ENCODE data around the gene FAM118B.

Gene FAM118B

DNA sequence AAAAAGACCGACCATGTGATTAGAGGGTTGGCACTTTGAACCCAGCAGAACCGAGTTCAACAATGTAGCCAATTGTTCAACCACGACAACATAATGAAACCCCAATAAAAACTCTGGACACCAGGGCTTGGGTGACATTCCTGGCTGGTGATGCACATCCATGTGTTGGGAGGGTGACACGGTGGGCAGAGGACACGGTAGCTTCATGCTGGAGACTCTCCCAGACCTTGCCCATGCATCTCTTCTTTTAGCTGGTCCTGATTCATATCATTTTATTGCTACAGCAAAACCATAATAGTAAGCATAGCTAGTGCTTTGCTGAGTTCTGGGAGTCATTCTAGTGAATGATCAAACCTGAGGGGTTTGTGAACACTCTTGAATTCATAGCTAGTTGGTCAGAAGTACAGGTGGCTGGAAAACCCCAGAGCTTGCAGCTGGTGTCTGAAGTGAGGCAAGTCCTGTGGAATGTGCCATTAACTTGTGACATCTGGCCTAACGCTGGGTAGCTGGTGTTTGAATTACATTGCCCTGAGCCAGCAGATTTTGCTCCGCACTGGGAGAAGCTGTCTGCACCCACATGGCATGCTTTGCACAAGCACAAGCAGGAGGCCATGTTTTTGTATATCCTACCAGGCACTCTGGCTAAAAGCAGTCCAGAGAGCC is 14.2 kb upstream of the FAM118B start:
- Mint-ChIP-seq H3K4me3 (no peak overlapping the region), H3K4me1 (no peaks in the 10 kb centered on the region), H3K9me3 (peaks cover 6 to 9% of the 10 kb centered on the region in 2 donors), H3K27me3 (no peaks in the 10 kb centered on the region), H3K27ac (no peak overlapping the region)
- DNase-seq (no peak), ATAC-seq (no peak)

DNA sequence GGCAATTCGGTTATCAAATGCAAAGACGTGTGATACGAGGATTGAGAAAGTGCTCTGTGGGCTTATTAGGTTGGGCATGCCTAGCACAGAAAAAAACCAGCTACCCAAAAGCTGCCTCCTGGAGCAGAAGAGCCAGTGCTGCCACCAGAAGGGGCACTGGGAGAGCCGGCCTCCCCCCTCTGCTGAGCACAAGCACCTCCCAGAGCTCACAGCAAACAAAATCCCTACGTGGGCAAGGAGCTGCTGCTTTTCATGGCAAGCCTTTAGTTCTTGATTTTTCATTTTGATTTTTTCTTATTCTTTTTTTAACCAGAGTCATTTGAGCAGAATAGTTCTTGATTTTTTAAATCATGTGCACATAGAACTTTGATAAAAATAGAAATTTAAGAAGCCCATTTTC is 12.9 kb upstream of the FAM118B start:
- Mint-ChIP-seq H3K27me3 (no peaks in the 10 kb centered on the region), H3K4me3 (no peak overlapping the region), H3K9me3 (peaks cover 6 to 9% of the 10 kb centered on the region in 2 donors), H3K4me1 (no peaks in the 10 kb centered on the region), H3K27ac (no peak overlapping the region)
- ATAC-seq (no peak), DNase-seq (no peak)

DNA sequence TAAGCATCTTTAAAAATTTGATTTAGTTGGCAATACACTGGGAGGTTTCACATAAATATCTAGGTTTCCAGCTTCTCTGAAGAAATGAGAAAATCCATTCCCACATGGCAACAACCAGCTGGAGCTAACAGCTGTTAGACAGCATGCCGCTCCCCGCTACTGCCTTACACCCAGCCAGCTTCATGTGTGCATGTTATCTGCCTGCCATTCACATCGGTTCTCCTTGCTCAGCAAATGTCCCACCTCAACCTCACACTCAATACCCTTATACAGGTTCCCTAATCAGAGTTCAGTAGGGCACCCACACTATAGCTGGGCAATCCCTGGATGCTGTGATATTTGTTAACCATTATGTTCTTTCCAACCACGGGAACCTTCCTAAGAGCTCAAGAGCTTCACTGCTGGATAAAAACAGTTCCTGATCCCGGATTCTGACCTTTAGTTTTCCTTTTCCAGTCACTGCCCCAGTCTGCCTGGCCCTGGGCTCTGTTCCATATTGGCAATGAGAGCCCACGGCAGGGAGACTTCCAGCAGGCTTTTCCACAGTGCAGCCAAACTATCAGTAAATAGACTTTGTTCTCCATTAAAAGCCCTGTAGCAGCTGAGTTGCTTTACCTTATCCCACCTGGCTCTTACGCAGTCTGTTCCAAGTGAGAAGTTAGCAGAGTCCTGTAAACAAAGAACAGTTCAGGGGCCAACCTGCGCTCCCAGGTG is 8.8 kb upstream of the FAM118B start:
- no peak overlapping the region for H3K27ac Mint-ChIP-seq
- no peaks in the 10 kb centered on the region for H3K27me3 Mint-ChIP-seq
- no peaks in the 10 kb centered on the region for H3K4me1 Mint-ChIP-seq
- DNase-seq (no peak), ATAC-seq (no peak)
- no peak overlapping the region for H3K4me3 Mint-ChIP-seq
- H3K9me3 Mint-ChIP-seq, result peaks cover 6 to 7% of the 10 kb centered on the region in 2 donors

DNA sequence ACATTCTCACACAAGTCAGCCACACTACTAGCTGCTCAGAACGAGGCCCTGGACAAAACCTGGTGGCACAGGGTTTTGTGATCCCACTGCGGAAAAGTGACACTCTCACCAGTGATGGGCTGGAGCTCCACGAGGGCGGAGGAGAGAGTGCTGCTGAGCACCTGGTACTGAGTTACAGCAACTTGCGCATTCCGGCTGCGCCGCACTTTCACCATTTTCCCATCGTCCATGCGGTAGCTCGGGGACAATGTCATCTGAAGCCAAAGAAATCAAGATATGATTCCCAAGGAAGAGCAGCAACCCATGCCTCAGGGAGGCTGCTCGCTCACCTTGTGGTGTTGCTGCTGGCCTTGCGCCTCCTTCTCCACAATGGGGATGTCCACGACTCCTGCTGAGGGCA is 6.2 kb upstream of the FAM118B start:
- peak overlapping the region in 1 of 2 donors; percentile 74 for H3K27ac Mint-ChIP-seq
- H3K4me3 Mint-ChIP-seq, result no peak overlapping the region
- H3K27me3 Mint-ChIP-seq, result no peaks in the 10 kb centered on the region
- no peak for ATAC-seq
- DNase-seq, result no peak
- H3K4me1 Mint-ChIP-seq, result peaks cover 12% of the 10 kb centered on the region
- no peaks in the 10 kb centered on the region for H3K9me3 Mint-ChIP-seq

DNA sequence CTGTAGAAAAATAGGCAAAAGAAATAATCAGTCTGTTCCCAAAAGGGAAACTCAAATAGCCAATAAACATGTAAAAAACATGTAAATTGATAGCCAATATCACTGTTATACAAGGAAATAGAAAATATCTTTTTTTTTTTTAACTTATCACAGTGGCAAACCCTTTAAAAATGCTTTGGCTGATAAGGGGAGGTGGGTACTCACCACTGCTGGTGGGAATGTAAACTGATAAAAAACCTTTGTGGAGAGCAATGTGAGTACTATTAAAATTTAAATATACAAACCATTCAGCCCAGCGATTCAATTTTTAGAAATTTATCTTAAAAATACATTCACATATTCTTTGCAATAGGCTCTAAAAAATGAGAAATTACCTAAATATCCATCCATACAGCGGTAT is 3.7 kb upstream of the FAM118B start:
- Mint-ChIP-seq H3K4me1 (peaks cover 28% of the 10 kb centered on the region), H3K27ac (no peak overlapping the region), H3K27me3 (no peaks in the 10 kb centered on the region), H3K4me3 (no peak overlapping the region), H3K9me3 (no peaks in the 10 kb centered on the region)
- DNase-seq (no peak), ATAC-seq (no peak)

DNA sequence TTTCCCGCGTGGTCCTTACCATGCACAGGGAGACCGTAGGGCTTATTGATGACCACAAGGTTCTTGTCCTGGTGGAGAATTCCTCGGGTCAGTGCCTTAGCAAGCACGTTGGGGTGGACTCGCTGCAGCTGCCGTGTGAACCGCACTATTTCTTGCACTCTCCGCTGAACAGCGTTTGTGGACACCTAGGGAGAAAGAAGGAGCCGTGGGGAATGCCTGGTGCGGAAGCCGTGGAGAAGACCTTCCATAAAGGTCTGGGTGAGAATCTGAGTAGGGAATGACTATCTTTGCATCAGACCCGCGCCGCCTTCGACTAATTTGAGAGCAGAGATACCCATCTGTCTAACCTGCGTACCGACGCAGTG is 729 bp upstream of the FAM118B start:
- H3K27me3 Mint-ChIP-seq, result no peaks in the 10 kb centered on the region
- ATAC-seq (no peak), DNase-seq (peak in 1 of 2 donors; percentile 9)
- H3K4me3 Mint-ChIP-seq, result peak overlapping the region; percentile 94 to 99
- peak overlapping the region; percentile 99 for H3K27ac Mint-ChIP-seq
- H3K9me3 Mint-ChIP-seq, result no peaks in the 10 kb centered on the region
- H3K4me1 Mint-ChIP-seq, result peaks cover 35% of the 10 kb centered on the region

DNA sequence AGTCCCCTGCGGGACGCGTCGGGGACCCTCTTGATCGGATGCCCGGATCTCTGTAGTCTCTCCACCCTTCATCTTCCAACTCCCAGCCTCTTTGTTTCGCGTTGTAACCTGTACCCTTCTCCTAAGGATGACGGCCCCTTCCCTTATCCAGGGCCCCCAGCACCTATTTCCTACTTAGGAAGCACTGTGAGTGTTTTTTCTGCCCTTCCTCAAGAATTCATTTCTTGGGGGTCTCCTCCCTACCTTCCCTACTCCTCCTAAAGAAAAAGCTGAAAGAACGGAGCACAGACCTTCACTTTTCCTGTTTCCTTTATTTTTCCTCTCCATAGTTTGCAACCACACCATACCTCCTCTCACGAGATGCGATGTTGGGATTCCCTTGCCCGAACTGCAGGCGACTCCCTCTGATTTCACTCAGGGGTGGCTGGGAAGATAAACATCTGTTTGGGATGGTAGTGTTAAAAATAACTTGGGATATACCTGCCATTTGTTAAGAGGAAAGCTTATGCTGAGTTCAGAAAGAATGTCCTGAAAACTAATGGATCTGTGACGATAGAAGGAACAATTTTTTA is 593 bp downstream of the FAM118B start:
- Mint-ChIP-seq H3K9me3 (no peaks in the 10 kb centered on the region), H3K27ac (peak overlapping the region; percentile 99), H3K4me3 (peak overlapping the region; percentile 94 to 99), H3K4me1 (peaks cover 44% of the 10 kb centered on the region), H3K27me3 (no peaks in the 10 kb centered on the region)
- DNase-seq, result no peak
- ATAC-seq, result no peak

DNA sequence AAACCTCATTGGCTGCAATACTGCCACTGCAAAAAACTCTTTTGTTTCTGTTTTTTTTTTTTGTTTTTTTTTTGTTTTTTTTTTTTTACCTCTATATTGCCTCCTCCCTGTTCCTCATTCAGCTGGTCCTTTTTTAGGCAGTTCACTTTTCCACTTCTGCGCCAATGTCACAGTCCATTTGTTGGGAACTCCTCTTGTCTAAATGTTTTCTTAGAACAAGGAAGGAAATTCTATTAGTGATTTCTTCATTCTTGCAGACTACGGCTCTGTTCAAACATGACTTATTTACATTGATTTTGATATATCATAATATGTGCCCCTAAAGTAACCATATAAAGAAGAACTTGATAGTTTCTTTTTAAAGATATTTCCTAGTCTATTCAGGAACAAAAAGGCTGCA is 2.9 kb downstream of the FAM118B start:
- H3K27ac Mint-ChIP-seq, result no peak overlapping the region
- H3K4me1 Mint-ChIP-seq, result peaks cover 53% of the 10 kb centered on the region
- no peak overlapping the region for H3K4me3 Mint-ChIP-seq
- ATAC-seq (no peak), DNase-seq (no peak)
- no peaks in the 10 kb centered on the region for H3K9me3 Mint-ChIP-seq
- H3K27me3 Mint-ChIP-seq, result no peaks in the 10 kb centered on the region

DNA sequence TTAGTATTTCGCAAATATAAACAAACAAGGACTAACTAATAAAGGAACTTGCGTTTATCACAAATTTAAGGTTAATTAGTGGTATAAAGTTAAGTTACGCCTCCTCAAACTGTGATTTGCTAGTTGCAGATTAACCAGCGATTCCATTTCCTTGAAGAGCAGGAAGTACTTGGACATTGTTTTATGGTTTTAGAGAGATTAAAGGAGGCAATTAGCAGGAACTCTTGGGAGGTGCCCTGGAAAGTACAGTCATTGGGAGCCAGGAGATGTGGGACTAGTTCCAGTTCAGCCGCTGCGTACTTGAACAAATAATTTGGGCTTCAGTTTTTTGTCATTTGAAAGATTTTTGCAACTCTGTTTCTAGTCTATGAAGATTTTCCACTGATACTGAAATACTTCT is 3.3 kb downstream of the FAM118B start:
- Mint-ChIP-seq H3K9me3 (no peaks in the 10 kb centered on the region), H3K4me1 (peaks cover 49% of the 10 kb centered on the region), H3K27me3 (no peaks in the 10 kb centered on the region), H3K27ac (no peak overlapping the region), H3K4me3 (no peak overlapping the region)
- no peak for ATAC-seq
- DNase-seq, result no peak

DNA sequence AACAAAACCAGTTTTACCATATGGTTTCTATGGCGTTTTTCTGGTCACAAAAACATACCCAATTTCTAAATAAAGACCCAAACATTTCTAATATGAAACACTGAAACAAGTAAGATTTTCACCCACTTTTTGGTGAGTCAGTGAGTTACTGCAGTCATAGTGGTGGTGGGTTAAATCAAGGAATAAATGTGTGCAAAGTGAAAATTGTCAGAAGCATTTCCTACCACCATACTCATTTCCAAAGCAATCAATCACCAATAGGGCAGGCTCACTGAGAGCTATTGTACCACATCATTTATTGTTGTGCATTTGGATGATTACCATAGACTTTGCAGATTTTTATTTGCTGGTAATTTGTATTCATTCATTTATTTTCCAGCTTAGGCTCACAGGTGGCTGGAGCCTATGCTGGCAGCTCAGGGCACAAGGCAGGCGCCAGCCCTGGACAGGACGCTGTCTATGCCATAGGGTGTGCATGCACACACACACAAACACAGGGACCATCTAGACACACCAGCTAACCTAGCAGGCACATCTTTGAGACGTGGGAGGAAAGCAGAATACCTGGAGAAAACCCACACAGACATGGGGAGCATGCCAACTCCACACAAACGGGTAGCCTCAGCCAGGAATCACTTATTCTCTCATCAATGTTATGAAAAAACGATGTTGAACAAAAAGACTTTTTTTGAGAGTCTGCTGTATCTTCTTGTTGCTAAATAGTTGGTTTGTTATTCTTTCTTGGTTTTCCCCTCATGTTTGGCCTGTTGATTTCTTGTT is 5.1 kb downstream of the FAM118B start:
- H3K27ac Mint-ChIP-seq, result no peak overlapping the region
- peak; percentile 52 for ATAC-seq

DNA sequence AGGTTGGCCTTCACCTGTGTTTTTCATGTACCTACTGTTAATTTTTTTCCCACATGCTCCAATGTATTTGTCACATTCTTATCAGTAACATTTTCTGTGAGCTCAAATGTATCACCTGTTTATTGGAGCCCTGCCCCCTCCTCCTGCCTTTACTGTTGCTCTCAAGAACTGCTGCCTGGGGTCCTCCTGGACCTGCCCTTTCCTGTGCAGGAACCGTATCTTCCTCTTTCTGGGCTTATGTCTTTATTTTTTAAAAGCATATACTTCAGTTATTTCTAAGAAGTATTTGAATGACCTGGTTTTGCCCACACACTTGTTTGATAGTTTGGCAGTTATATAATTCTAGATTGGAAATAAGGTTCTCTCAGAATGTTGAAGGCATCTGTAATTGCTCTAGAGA is 5.9 kb downstream of the FAM118B start:
- Mint-ChIP-seq H3K4me3 (peak overlapping the region in 1 of 2 donors; percentile 18), H3K4me1 (peaks cover 38% of the 10 kb centered on the region), H3K27ac (no peak overlapping the region), H3K27me3 (no peaks in the 10 kb centered on the region), H3K9me3 (no peaks in the 10 kb centered on the region)
- no peak for ATAC-seq
- DNase-seq, result no peak

More for the DNA sequence above, 5.1 kb downstream of the FAM118B start:
- no peaks in the 10 kb centered on the region for H3K9me3 Mint-ChIP-seq
- no peaks in the 10 kb centered on the region for H3K27me3 Mint-ChIP-seq
- no peak overlapping the region for H3K4me3 Mint-ChIP-seq
- no peak for DNase-seq
- H3K4me1 Mint-ChIP-seq, result peaks cover 44% of the 10 kb centered on the region

DNA sequence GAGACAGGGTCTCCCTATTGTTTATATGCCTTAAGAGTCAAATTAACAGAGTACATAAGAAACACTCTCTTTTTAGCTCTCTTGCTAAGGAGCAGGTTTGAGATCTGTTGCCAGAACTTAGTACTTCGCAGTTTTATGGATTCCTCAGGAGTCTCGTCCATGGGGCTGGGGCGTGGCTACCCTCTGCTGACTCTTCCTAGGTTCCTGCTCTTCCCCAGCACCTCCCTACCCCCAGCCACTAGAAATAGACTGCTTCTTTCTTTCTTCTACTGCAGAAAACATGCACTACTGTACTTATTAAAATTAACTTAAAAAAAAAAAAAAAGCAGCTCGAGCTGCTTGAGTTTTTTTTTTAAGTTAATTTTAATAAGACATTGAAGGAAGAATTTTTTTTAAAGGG is 8.0 kb downstream of the FAM118B start:
- ATAC-seq (no peak), DNase-seq (no peak)
- H3K27me3 Mint-ChIP-seq, result no peaks in the 10 kb centered on the region
- peaks cover 27% of the 10 kb centered on the region for H3K4me1 Mint-ChIP-seq
- no peak overlapping the region for H3K27ac Mint-ChIP-seq
- H3K4me3 Mint-ChIP-seq, result no peak overlapping the region
- no peaks in the 10 kb centered on the region for H3K9me3 Mint-ChIP-seq

DNA sequence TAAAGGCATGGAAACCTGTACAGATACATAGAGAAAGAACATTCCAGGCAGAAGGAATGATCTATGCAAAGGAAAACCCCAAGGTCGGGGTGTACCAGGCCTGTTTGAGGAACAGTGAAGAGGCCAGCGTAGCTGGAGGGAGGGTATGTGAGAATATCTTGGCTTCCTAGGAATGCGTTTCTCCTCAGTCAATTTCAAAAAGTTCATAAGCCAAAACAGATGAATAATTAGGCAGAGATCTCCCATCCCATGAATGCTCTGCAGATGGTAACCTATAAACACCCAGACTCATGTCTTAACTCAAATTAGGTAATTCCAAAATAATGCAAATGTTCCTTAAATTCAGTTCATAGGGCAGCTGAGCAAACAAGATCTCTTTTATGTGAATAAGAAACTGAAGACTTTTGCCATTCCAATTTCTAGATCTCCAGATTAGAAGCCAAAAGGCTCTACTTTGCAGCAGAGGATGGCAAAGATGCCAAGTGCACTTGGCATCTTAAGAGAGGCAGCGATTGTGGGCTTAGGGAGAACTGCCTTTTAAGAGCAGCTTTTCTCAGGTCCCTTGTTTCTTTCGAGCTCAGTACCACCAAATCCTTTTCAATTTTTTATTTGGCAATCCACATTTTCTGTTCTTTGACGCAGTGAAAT is 13.2 kb downstream of the FAM118B start:
- H3K27ac Mint-ChIP-seq, result no peak overlapping the region
- ATAC-seq (no peak), DNase-seq (no peak)
- H3K27me3 Mint-ChIP-seq, result no peaks in the 10 kb centered on the region
- no peak overlapping the region for H3K4me3 Mint-ChIP-seq
- H3K4me1 Mint-ChIP-seq, result peaks cover 7% of the 10 kb centered on the region
- H3K9me3 Mint-ChIP-seq, result no peaks in the 10 kb centered on the region

DNA sequence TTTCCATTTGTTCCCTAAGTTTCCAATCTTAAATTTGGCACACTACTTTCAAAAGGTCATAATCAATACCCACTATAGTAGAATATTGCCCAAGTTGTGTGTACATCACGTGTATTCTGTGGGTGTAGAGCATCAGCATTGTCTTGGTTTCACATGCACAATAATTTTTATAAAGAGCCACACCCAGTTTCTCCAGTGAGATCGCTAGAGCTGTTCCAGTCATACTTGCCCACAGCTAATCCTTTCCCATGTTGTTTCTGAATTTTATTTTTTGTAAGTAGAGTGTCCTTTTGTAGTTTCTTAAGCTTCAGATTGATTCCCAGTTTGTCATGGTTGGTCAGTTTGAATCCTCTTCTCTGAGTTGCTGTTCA is 13.7 kb downstream of the FAM118B start:
- Mint-ChIP-seq H3K4me1 (peaks cover 2% of the 10 kb centered on the region), H3K9me3 (no peaks in the 10 kb centered on the region), H3K27ac (no peak overlapping the region), H3K4me3 (no peak overlapping the region), H3K27me3 (no peaks in the 10 kb centered on the region)
- no peak for ATAC-seq
- no peak for DNase-seq

DNA sequence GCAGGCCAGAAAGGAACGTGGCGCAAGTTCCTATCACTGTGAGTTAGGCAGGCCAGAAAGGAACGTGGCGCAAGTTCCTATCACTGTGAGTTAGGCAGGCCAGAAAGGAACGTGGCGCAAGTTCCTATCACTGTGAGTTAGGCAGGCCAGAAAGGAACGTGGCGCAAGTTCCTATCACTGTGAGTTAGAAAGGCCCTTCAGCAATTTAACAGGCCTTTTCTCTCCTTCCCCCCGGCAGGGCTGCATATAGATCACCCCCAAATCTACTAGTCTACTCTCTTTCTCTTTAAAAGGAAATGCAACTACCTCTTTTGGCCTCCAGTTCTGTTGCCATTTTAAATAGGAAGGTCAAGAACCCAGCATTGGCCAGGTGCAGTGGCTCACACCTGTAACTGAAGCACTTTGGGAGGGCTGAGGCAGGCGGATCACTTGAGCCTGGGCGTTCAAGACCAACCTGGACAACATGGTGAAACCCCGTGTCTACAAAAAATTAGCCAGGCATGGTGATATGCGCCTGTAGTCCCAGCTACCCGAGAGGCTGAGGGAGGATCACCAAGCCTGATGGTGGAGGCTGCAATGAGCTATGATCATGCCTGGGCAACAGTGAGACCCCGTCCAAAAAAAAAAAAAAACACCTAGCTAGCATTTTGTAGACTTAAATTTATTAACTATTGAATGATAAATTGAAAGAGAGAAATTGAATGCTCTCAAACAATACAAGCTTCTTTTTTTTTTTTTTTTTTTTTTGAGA is 14.9 kb downstream of the FAM118B start:
- no peaks in the 10 kb centered on the region for H3K9me3 Mint-ChIP-seq
- DNase-seq (no peak), ATAC-seq (no peak)
- H3K27me3 Mint-ChIP-seq, result no peaks in the 10 kb centered on the region
- H3K27ac Mint-ChIP-seq, result no peak overlapping the region
- no peak overlapping the region for H3K4me3 Mint-ChIP-seq
- H3K4me1 Mint-ChIP-seq, result no peaks in the 10 kb centered on the region

All from stimulated activated naive CD8-positive, alpha-beta T cell treated with anti-CD3 and anti-CD28 coated beads, Interleukin-15, amount 100 ng/mL, for 72 hours (primary cell).